Gastroesophageal sphincter (tissue), 3 donors: ENCODE results near the gene HTD2.

Experiments
- CTCF ChIP-seq, 4 experiments: fragments of 200-600 bp in 2 of 4; fragments of 450-650 bp in 2 of 4; sonication (generic) in 1 of 4; IDR thresholded peaks; one replicate each; pipeline ENCODE4 v1.5.1; 2017 to 2019; ENCODE audit warnings: antibody characterized with exemption in 4 of 4, mild to moderate bottlenecking in 2 of 4, moderate library complexity in 2 of 4
- POLR2A ChIP-seq, 2 donors: fragments of 450-650 bp; IDR thresholded peaks; one replicate each; pipeline ENCODE4 v1.6.1; 2017; ENCODE audit warnings: antibody characterized with exemption in 2 of 2, mild to moderate bottlenecking in 2 of 2, moderate library complexity in 1 of 2

GRCh38 chr3:58299839-58300516 is 6.3 kb upstream of the HTD2 start:
- TF ChIP-seq CTCF (IDR thresholded peaks at IDR 0.05) (peak; percentile 20 to 65 (median 62)), POLR2A (IDR thresholded peaks at IDR 0.05) (no peak)
